ENCODE results near the gene CTNNA3.
"Not testable (repeated sequence)": the region's sequence is repeated elsewhere in the genome, so short reads cannot be mapped to it uniquely, and the experiment has no call there.

Gene CTNNA3

DNA sequence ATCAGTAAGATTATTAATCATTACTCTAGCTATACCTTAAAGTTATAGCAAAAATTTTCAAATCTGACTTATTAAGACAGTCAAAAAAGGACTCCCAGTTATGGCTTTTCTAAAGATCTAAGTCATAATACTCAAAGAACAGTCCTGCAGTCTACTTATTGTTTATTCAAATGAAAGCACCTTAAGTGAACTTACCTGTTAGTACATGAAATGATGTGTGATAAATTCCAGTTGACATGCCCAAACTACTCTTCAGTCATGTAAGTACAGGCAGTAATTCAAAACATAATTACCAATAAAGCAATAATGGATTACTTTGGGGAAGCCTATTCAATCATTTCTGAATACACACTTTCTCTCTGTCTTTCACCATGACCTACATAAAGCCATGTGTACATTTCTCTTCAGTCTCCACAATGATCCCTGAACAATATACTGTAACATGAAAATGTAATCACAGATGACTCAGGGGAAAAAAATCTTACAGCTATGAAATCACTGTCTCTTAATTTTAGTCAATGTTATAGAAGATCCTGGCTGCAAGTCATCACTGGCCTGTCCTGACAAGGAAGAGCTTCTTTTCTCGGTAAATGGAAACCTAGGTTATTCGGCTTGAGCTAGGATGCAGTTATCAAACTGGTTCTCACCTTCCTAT lies 1190.9 kb downstream of the CTNNA3 start:
- no peak for DNase-seq

DNA sequence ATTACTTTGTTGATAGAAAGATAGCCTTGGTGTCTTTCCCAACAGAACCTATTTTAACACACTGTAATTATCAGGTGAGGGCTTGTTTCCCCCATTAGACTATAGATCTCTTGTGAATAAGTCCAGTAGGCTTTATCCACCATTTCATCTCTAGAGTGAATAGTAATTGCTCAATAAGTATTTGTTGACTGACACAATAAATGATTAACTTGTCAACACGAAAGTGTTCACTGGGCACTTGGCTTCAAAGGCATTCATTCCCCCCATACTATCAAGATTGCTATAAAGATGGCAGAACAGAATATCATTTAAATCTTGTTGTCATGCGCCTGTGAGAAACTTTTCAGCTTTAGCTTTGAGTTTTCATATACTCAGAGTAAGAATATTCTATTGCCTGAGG lies 1194.6 kb downstream of the CTNNA3 start:
- no peak for DNase-seq

DNA sequence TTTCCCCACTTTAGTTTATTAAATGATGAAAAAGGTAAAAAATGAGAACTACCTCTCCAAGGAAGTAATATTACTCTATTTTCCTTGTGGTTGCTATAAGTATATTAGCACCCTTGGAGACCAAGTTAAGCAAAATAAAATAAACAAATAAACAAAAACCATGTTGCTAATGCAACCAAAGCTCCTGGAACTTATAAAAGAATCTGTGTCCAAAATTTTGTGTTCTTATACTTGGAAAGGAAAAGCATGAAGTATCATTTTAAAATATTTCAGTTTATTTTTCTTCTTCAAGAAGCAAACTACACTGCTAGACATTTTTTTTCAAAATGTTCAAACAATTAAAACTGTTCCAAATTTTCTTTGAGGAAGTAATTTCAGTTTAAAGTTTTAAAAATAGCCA lies 1212.0 kb downstream of the CTNNA3 start:
- no peak for DNase-seq

- no peak for DNase-seq
Measured at GRCh38 chr10:66472156-66472555, 1223.8 kb downstream of the CTNNA3 start.

DNA sequence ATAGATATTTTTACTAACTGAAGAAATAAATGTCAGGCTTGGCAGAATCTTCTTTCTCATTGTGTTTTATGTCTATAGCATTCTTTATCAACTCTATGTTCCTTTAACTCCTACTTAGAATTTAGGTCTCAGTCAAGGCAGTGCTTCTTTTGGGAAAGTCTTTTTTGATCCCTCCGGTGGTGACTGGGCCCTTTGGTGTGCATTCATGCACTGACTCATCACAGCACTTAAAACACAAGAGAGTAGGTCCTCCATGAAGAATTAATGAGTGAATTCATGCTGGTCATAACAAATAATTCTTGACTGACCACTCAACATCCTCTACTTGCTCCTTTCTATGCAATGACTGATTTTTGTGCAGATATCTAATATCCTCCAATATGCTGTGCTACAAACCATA lies 1229.0 kb downstream of the CTNNA3 start:
- no peak for DNase-seq

GRCh38 chr10:66466622-66467021 lies 1229.4 kb downstream of the CTNNA3 start:
- no peak for DNase-seq

GRCh38 chr10:66463611-66464010 lies 1232.4 kb downstream of the CTNNA3 start:
- DNase-seq: no peak

GRCh38 chr10:66457629-66458028 lies 1238.4 kb downstream of the CTNNA3 start:
- no peak for DNase-seq

DNA sequence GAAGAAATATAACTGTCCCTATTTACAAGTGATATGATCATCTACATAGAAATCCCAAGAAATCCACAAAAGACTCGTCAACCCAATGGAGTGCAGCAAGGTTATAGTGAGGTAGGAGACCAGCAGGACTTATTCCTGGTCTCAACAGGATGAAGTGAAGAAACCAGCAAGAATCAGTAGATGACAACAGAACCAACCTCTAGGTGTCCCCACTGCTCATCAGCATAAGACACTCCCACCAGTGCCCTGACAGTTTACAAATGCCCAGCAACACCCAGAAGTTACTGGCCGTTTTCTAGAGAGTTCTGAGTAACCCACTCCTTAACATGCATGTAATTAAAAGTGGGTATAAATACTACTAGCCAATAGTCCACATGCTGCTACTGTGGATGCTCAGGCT lies 1240.7 kb downstream of the CTNNA3 start:
- DNase-seq: no peak

- DNase-seq: no peak
Measured at GRCh38 chr10:66440568-66440967, 1255.4 kb downstream of the CTNNA3 start.

- DNase-seq: no peak
Measured at GRCh38 chr10:66414943-66415342, 1281.1 kb downstream of the CTNNA3 start.

DNA sequence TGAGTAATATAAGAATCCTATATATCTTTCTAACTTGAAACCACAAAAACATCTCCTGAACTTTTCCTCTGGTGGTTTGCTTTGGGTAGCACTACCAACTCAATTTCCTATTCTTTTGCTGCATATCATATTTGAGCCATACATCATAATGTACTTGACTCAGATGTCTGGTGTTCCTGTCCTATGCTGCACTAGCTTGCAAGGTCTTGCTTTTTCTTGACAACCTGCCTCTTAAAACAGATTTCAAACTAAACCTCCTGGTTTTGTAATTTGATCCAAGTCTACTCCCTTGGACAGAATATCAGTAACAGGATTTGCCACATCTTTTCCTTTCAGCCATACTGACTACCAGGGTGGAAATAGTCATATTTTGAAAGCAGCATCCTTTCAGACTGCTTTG lies 1290.4 kb downstream of the CTNNA3 start:
- DNase-seq: no peak

DNA sequence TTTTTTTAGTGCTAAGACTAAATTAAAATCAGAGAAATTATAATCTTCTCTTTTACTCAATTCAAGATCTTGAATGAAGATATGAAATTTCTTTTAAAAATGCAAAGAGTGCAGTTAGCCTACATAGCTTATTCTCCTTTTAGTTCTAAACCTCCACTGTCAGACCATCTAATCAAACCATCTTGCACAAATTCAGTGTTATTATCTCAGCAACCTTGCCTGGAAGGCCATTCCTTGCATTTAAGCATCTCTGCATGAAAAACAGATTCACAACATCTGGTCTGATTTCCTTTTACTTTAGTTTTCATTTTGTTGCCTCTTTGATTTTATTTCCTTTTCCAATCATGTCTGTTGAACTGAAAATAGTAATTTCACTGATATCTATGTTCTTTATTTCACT lies 1297.3 kb downstream of the CTNNA3 start:
- DNase-seq: no peak

DNA sequence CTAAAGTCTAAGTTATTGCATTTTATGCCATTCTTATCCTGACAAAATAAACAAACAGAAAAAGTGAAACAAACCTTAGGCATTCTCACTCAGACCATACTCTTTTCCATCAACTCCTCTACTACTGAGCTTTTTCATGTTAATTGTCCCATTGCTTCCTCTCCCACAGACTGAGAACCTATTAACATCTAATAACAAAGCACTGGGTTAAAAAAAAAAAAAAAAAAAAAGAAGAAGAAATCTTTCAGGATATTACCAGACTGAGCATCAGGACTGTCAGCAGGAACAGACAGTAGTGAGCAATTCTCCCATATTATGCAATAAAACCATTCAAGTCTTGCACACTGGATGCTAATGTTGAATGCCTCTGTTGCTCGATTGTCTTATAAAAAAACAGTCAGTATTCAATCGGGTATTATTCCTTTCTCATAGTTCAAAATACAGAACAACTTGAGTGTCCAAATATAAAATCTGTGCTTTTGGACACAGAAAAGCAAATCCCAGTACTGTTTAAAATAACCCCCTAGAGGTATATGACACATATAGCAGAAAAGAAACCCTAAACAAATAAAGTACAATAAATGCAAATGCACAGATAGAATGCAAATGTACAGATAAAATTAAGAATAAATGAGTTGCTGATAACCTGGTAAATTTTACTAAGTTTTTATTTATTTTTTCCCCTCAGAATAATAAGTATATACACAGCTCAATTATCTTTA lies 1301.5 kb downstream of the CTNNA3 start:
- no peak for DNase-seq

GRCh38 chr10:66390926-66391325 lies 1305.1 kb downstream of the CTNNA3 start:
- no peak for DNase-seq

DNA sequence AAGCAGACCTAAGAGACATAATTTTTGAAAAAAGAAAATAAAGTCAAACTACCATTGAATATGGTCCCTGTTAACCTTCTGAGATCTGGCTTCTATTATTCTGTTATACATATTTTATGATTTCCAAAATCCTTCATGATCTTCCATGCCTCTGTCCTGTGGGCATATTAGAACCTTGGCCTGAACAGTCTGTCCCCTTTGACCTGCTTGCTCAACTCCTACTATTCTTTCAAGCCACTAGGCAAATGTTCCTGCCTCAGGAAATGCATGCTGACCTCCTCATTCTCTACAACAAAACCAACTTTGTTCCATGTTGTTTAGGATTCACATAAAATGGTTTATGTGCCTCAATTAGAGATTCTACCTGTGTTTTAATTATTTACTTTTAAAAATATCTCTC lies 1315.0 kb downstream of the CTNNA3 start:
- no peak for DNase-seq

DNA sequence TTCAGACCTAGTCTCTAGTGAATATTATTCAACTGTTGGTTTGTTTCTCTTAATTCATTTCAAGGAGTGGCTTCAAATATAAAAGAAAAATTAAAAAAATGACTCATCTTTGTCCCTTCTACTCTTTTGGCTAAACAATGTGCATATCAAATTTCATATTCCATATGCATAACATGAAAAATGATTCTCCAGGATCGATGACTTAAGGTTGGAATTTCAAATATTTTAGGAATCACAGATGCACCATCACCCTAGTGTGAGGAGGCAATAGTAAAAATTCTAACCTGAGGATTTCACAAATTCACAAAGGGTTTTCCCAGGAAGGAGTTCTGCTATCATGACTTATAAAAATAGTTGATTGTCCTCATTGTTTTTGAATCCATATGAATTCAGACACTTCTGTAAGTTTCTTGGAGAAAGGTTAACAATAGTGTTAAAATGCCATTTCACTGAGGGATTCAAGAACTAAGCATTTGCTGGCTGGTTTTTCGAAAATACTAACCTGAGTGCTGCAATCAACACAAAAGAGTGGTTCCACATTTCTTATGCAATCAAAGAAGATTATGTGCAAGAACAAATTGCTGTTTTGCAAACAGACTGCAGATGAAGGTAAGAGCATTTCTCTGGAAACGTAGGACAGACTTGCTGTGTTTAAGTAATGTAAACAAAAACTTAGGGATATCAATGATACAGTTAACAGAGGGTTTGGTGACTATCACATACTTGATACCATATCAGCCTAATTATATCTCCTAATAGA lies 1317.7 kb downstream of the CTNNA3 start:
- DNase-seq: no peak

DNA sequence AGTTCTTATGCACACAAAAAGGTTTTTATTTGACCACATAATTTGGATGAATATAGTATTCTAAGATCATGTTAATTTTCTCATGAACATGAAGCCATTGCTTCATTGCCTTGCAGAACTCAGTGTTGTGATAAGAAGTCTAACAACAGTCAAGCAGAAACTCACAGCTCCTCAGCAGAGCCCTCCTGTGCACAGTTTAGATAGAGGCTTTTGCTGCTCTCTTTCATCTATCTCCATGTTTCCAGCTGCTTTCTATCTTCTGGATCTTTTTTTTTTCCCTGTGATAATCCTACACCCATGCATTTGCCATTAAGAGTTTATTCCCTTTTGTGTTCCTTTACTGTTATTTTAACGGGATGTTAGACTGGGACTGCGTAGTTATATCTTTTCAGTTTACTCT lies 1327.8 kb downstream of the CTNNA3 start:
- DNase-seq: no peak

DNA sequence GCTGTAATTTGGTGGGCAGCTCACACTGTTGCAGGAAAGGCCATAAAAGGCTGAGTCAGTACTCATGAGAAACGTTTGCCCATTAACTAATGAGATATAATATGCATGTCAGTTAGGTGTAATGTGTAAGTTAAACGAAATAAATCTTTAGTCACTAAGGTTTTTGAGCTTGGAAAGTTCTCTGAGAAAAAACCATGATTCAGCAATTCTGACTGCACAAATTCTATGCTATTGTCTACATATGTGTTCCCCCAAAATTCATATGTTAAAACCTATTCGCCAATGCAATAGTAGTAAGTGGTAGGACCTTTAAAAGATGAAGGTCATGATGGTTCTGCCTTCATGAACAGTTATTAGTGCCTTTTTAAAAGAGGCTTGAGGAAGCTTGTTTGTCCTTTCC lies 1329.8 kb downstream of the CTNNA3 start:
- no peak for DNase-seq

GRCh38 chr10:66365686-66366085 lies 1330.3 kb downstream of the CTNNA3 start:
- no peak for DNase-seq

DNA sequence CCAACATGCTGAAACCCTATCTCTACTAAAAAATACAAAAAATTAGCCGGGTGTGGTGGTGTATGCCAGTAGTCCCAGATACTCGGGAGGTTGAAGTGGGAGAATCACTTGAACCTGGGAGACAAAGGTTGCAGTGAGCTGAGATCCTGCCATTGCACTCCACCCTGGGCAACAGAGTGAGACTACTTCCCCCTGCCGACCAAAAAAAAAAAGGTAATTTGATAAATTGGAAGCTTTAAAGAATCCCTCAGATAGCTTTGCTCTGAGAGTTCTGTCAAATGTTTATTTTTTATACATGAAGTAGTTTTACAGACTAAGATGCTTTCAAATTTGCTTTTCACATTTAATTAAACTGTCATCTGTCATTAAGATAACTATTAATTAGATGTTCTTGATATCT lies 1333.5 kb downstream of the CTNNA3 start:
- DNase-seq: no peak

- not testable (repeated sequence) for DNase-seq
Measured at GRCh38 chr10:66353822-66354221, 1342.2 kb downstream of the CTNNA3 start.

GRCh38 chr10:66353422-66353821 lies 1342.6 kb downstream of the CTNNA3 start:
- DNase-seq: no peak
